SK-N-SH (cell line): ENCODE data around the gene INO80.

Experiments
- GABPA ChIP-seq: IDR thresholded peaks from 2 replicates; pipeline ENCODE4 v1.4.0; 2012; ENCODE audit warnings: low read depth, mild to moderate bottlenecking
- TF ChIP-seq, protein P1 (sequence below): IDR thresholded peaks from 2 replicates; pipeline ENCODE4 v1.4.0; 2012; ENCODE audit warnings: low read depth, borderline replicate concordance
- TF ChIP-seq, protein P2 (sequence below): fragments of 200-600 bp; sonication (generic); IDR thresholded peaks from 2 replicates; pipeline ENCODE4 v1.6.1; 2017; ENCODE audit warnings: antibody characterized with exemption, mild to moderate bottlenecking, moderate library complexity

DNA sequence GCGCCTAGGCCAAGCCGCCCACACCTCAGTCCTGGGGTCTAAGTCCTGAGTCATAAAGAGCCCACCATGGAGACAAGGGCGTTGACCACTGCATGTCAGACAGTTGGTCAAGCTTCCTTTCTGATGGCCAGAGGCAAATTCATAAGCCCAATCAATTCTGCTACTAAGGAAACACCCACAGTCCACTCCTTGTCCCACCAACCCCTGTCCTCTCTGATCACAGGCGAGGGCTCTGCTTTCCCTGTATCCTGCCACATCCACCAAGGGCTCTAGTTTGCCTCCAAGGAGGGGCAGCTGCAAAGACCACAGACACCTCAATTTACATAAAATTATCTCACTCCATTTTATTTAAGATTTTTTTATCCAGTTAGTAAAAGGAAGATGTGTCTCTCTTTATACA, 137.5 kb downstream of the INO80 start:
- TF ChIP-seq, protein P1, sequence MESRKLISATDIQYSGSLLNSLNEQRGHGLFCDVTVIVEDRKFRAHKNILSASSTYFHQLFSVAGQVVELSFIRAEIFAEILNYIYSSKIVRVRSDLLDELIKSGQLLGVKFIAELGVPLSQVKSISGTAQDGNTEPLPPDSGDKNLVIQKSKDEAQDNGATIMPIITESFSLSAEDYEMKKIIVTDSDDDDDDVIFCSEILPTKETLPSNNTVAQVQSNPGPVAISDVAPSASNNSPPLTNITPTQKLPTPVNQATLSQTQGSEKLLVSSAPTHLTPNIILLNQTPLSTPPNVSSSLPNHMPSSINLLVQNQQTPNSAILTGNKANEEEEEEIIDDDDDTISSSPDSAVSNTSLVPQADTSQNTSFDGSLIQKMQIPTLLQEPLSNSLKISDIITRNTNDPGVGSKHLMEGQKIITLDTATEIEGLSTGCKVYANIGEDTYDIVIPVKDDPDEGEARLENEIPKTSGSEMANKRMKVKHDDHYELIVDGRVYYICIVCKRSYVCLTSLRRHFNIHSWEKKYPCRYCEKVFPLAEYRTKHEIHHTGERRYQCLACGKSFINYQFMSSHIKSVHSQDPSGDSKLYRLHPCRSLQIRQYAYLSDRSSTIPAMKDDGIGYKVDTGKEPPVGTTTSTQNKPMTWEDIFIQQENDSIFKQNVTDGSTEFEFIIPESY: no peak
- TF ChIP-seq, protein P2, sequence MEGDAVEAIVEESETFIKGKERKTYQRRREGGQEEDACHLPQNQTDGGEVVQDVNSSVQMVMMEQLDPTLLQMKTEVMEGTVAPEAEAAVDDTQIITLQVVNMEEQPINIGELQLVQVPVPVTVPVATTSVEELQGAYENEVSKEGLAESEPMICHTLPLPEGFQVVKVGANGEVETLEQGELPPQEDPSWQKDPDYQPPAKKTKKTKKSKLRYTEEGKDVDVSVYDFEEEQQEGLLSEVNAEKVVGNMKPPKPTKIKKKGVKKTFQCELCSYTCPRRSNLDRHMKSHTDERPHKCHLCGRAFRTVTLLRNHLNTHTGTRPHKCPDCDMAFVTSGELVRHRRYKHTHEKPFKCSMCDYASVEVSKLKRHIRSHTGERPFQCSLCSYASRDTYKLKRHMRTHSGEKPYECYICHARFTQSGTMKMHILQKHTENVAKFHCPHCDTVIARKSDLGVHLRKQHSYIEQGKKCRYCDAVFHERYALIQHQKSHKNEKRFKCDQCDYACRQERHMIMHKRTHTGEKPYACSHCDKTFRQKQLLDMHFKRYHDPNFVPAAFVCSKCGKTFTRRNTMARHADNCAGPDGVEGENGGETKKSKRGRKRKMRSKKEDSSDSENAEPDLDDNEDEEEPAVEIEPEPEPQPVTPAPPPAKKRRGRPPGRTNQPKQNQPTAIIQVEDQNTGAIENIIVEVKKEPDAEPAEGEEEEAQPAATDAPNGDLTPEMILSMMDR: no peak
- no peak for TF ChIP-seq GABPA
